ENCODE data around the gene NR4A1. TPM values are rescaled to one million over a fixed set of nuclear protein-coding genes. Genes with fewer than 3 reads are reported as not detected.

Gene NR4A1
- total RNA-seq, 2 donors from 2014 or later, result 197 to 567 TPM

DNA sequence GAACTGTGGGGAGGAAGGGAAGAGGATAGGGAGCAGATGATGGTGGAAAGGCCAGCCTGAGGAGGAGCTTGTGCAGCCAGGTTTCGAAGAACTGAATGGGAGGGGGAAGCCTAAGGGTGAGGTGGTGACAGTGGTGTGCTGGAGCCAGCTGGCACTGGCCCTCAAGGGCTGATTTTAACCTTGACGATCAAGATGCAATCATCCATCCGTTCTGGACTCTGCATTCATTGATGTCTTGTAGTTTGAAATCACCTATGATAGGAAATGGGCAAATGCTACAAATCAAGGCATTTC, 15.8 kb downstream of the NR4A1 start:
- DNase-seq (ENCODE audit: low spot score), result no peak
- intact Hi-C loops (cut with DNase I), result no loop called here

GRCh38 chr12:52069327-52070184, 18.3 kb downstream of the NR4A1 start, which contains the start of gene ATG101:
TSS of gene ATG101 (plus strand) at chr12:52069978. CDS start at chr12:52073651, 3,673 bp downstream.
- intact Hi-C loops (cut with DNase I), result no loop called here
- peak; percentile 97 for DNase-seq (ENCODE audit: low spot score)

DNA sequence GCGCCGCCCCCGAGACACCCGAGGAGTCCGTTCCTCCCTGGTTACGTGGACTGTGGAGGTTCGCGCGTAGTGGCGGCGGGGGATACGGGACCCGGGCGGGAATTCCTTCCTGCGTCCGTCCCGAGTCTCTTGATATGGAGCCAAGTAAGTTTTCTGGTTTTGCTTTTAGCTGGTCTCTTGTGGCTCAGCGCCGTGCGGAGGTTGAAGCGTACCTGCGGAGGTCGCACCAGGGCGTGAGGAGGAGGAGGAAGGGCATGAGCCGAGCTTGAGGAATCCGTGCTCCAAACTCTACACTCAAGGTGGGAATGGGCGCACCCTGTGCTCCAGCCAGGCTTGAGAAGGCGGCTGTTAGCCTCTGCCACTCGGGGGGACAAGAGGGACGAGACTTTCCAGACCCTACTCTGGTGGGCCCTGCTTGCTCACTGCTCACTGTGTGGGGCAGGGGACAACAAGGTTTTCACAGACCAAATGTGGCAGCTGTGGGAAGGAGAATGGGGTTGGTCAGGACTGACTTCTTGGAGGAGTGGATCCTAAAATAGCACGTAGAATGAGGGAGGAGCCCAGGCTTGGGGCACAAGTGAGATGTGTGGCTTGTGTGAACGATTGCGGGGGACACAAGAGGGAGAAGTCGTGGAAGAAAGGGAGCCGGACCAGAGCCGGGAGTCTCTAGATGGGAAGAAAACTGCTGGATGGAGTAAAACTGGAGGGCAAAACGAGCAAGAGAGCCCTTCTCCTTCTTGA, 19.1 kb downstream of the NR4A1 start:
- no peak for DNase-seq (ENCODE audit: low spot score)
- intact Hi-C loops (cut with DNase I), result no loop called here

GRCh38 chr12:52073531-52074381, 22.5 kb downstream of the NR4A1 start:
- intact Hi-C loops (cut with DNase I), result no loop called here
- DNase-seq (ENCODE audit: low spot score), result no peak

DNA sequence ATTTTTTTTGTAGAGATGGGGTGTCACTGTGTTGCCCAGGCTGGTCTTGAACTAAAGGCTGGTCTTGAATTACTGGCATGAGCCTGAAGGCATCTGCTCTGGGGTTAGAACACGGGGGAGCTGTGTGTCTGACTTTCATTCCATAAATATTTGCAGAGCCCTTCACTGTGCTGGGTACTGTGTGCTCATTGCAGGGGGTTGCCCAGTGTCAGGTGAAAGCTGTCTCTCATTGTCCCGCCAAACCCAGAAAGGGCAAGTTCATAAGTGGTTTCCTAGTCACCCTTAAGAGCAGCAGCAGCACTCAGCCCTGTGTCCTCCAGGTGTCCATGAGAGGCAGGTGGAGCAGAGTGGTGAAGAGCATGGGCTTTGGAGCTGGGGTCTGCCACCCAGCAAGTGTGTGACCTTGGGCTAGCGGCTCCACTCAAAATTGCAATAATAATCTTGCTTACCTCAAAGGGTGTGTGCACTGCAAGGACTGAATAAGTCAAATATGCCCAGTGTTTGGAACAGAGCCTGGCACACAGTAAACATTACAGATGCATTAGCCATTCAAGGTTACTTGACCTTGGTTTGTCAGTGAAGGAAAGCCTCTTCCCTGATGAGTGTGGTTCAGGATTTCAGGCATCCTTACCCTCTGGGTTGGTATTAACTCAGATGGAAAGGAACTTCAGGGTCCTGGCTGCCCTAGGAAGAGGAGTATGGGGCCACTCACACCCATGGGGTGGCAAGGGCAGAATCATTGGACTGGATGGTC, 23.9 kb downstream of the NR4A1 start:
- DNase-seq (ENCODE audit: low spot score), result no peak
- intact Hi-C loops (cut with DNase I), result no loop called here

DNA sequence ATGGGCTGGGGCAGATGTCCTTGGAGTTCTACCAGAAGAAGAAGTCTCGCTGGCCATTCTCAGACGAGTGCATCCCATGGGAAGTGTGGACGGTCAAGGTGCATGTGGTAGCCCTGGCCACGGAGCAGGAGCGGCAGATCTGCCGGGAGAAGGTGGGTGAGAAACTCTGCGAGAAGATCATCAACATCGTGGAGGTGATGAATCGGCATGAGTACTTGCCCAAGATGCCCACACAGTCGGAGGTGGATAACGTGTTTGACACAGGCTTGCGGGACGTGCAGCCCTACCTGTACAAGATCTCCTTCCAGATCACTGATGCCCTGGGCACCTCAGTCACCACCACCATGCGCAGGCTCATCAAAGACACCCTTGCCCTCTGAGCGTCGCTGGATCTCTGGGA, 25.6 kb downstream of the NR4A1 start:
- intact Hi-C loops (cut with DNase I), result no loop called here
- DNase-seq (ENCODE audit: low spot score), result no peak

GRCh38 chr12:52078276-52078675, 27.0 kb downstream of the NR4A1 start:
- DNase-seq (ENCODE audit: low spot score), result no peak
- intact Hi-C loops (cut with DNase I), result no loop called here

DNA sequence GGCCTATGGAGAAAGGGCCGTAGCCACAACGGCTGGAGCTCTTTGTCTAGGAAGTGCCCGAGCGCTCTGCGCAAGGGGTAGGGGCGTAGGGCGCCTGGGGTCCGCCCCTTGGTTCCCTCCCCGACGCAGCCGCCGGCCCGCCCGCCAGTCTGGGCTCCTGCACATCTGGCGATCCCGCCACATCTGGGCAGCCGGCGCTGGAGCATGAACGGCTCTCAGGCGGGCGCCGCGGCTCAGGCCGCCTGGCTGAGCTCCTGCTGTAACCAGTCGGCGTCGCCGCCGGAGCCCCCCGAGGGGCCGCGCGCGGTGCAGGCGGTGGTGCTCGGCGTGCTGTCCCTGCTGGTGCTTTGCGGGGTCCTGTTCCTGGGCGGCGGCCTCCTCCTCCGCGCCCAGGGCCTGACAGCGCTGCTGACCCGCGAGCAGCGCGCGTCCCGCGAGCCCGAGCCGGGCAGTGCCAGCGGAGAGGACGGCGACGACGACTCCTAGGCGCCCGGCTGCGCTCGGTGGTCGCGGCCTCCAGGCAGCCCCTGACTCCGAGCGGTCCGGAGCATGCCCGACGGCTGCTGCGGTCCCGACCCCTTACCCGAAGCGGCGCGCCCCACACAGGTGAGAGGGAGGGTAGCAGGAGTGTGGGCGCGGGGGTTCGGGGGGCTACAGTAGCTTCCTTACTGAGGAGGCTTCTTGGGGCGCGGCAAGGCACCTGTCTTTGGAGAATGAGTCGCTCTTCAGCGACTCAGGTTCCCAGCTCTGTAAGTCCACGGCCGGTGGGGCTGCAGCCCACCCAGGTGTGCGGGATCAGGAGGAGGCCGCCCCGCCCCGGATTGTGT, 28.5 kb downstream of the NR4A1 start, which contains the start of gene SMIM41:
Gene SMIM41, plus strand, starts transcription at position 129 of the 827 bp plus-strand sequence. Its CDS starts 76 bp downstream, at position 205.
- no peak for DNase-seq (ENCODE audit: low spot score)
- intact Hi-C loops (cut with DNase I), result loop anchor here (5.0 kb wide), 2 partner anchors 52 to 72 kb away; partner anchors contain the start of gene TAMALIN (in 1 of the 2)

DNA sequence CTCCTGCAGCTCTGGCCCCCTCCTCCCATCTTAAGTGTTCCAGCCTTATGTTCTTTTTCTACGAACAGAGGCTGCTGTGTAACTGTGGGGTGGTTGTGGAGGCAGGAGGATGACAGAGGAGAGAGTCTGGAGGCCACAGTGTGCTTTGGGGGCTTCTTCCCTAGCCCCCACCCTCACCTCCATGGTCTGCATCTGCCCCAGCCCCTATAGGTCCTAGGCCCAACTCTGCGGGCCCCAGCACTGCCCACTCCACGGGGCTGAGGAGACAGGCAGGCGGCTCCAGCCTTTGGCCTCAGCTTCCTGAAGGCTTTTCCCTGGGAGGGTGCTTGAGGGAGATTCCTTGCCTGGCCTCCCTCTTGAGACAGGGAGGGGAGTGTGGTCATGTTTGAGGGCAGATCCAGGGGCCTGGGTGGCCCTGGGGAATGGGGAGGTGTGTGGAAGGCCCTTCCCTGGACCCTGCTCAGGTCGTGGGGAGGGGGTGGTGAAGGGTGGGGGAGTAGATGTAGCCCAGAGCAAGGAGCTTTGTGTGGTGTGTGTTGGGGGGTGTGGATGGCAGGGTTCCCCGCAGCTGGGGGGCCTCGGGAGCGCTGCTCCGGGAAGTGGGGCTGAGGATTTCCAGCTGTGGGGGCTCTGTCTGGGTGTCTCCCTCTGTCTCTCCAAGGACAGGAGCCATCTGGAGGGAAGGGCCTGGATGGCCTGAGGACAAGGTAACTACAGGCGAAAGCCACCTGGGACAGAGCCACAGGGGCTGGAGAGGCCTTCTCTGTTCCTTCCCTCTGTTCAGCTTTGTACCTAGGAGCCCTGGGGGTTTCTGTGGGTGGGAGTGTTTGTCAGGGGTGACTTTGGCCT, 29.4 kb downstream of the NR4A1 start:
- DNase-seq (ENCODE audit: low spot score), result no peak

GRCh38 chr12:52081263-52081733, 30.1 kb downstream of the NR4A1 start:
- no peak for DNase-seq (ENCODE audit: low spot score)
- intact Hi-C loops (cut with DNase I), result loop anchor here (5.0 kb wide), 2 partner anchors 54 to 74 kb away; partner anchors contain the start of gene TAMALIN (in 1 of the 2)

More for the DNA sequence above, 29.4 kb downstream of the NR4A1 start:
- intact Hi-C loops (cut with DNase I), result loop anchor here (5.0 kb wide), 2 partner anchors 53 to 73 kb away; partner anchors contain the start of gene TAMALIN (in 1 of the 2)

GRCh38 chr12:52082026-52082668, 30.9 kb downstream of the NR4A1 start:
- intact Hi-C loops (cut with DNase I), result loop anchor here (2.0 to 5.0 kb wide), 3 partner anchors 55 to 75 kb away; partner anchors contain the start of gene TAMALIN (in 1 of the 2)
- no peak for DNase-seq (ENCODE audit: low spot score)

DNA sequence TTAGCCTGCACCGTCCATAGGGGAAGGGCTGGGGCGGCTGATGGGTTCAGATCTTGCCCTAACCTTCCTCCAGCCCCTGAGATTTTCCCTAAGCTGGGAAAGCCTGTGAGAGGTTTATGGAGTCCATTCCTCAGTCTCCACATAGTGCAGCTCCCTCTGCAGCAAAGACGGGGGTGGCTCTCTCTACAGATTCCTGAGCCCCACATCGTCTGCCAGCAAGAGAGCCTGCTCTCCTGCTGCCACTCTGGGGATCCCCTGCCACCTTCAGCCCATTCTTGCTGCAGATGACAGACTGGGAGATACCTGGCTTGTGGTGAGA, 31.4 kb downstream of the NR4A1 start:
- intact Hi-C loops (cut with DNase I), result loop anchor here (2.0 to 5.0 kb wide), 3 partner anchors 55 to 75 kb away; partner anchors contain the start of gene TAMALIN (in 1 of the 2)
- DNase-seq (ENCODE audit: low spot score), result no peak

GRCh38 chr12:52082988-52083637, 31.9 kb downstream of the NR4A1 start:
- peak; percentile 90 for DNase-seq (ENCODE audit: low spot score)
- intact Hi-C loops (cut with DNase I), result loop anchor here (2.0 to 5.0 kb wide), 3 partner anchors 56 to 76 kb away; partner anchors contain the start of gene TAMALIN (in 1 of the 2)

- DNase-seq (ENCODE audit: low spot score), result no peak
- intact Hi-C loops (cut with DNase I), result loop anchor here (2.0 to 5.0 kb wide), 3 partner anchors 56 to 76 kb away; partner anchors contain the start of gene TAMALIN (in 1 of the 2)
Observed at GRCh38 chr12:52083638-52083996, 32.4 kb downstream of the NR4A1 start.

- DNase-seq (ENCODE audit: low spot score), result no peak
- intact Hi-C loops (cut with DNase I), result loop anchor here (5.0 kb wide), 2 partner anchors 57 to 77 kb away; partner anchors contain the start of gene TAMALIN (in 1 of the 2)
Observed at GRCh38 chr12:52084491-52085231, 33.4 kb downstream of the NR4A1 start.
